Measurements from ENCODE around the gene PLAC8.
"Not testable (repeated sequence)": the region's sequence is repeated elsewhere in the genome, so short reads cannot be mapped to it uniquely, and the experiment has no call there.

Gene PLAC8

GRCh38 chr4:83112231-83112630 lies 2.3 kb downstream of the PLAC8 start:
- DNase-seq, result no peak

- DNase-seq, result not testable (repeated sequence)
Measured at GRCh38 chr4:83111751-83112141, 2.8 kb downstream of the PLAC8 start.

GRCh38 chr4:83110970-83111750 lies 3.4 kb downstream of the PLAC8 start:
- DNase-seq, result no peak

- peak; percentile 11 for DNase-seq
Measured at GRCh38 chr4:83110223-83110945, 4.1 kb downstream of the PLAC8 start.

GRCh38 chr4:83109480-83110222 lies 4.9 kb downstream of the PLAC8 start:
- peak; percentile 28 for DNase-seq

- no peak for DNase-seq
Measured at GRCh38 chr4:83108101-83108861, 6.2 kb downstream of the PLAC8 start.

GRCh38 chr4:83107631-83108030 lies 6.9 kb downstream of the PLAC8 start:
- DNase-seq, result no peak

GRCh38 chr4:83104991-83105390 lies 9.5 kb downstream of the PLAC8 start:
- DNase-seq, result no peak

GRCh38 chr4:83096397-83096796 lies 18.1 kb downstream of the PLAC8 start:
- DNase-seq, result no peak

- DNase-seq, result no peak
Measured at GRCh38 chr4:83093060-83093640, 21.4 kb downstream of the PLAC8 start.

- DNase-seq, result no peak
Measured at GRCh38 chr4:83089410-83090157, 24.9 kb downstream of the PLAC8 start.

GRCh38 chr4:83084956-83085355 lies 29.6 kb downstream of the PLAC8 start:
- DNase-seq, result not testable (repeated sequence)

- DNase-seq, result no peak
Measured at GRCh38 chr4:83083925-83084475, 30.5 kb downstream of the PLAC8 start.

GRCh38 chr4:83082777-83083176 lies 31.8 kb downstream of the PLAC8 start:
- no peak for DNase-seq

GRCh38 chr4:83080561-83080960 lies 34.0 kb downstream of the PLAC8 start:
- DNase-seq, result no peak

GRCh38 chr4:83075311-83076095 lies 39.0 kb downstream of the PLAC8 start:
- DNase-seq, result no peak

GRCh38 chr4:83074783-83075182 lies 39.7 kb downstream of the PLAC8 start:
- DNase-seq, result not testable (repeated sequence)

- DNase-seq, result no peak
Measured at GRCh38 chr4:83074086-83074704, 40.3 kb downstream of the PLAC8 start.

GRCh38 chr4:83071116-83071515 lies 43.4 kb downstream of the PLAC8 start:
- no peak for DNase-seq

- no peak for DNase-seq
Measured at GRCh38 chr4:83067058-83067639, 47.4 kb downstream of the PLAC8 start.

All from T1000 (cell line).